Stomach (tissue), 9 donors: ENCODE data around the gene AMPD1. TPM values are rescaled to one million over a fixed set of nuclear protein-coding genes. Genes with fewer than 3 reads are reported as not detected.

Experiments
- DNase-seq, 2 donors: peaks; one replicate each; pipeline versions ENCODE4 v3.0.0 to v3.0.0-alpha.2; 2013 to 2019
- H3K27ac ChIP-seq, 5 donors: fragments of 200-600 bp in 4 of 5; sonication (generic) in 4 of 5; one replicate each; pipeline ENCODE4 v1.5.1; 2013 to 2019; ENCODE audit warnings: mild to moderate bottlenecking in 1 of 5, moderate library complexity in 1 of 5
- H3K27me3 ChIP-seq, 3 donors: fragments of 200-600 bp; sonication (generic); one replicate each; pipeline ENCODE4 v1.5.1; 2017 to 2019; ENCODE audit warnings: mixed run types in 1 of 3
- H3K36me3 ChIP-seq, 4 donors: fragments of 200-600 bp; sonication (generic); 1 replicate in 3 of 4; 2 replicates in 1 of 4; pipeline ENCODE4 v1.5.1; 2016 to 2019
- H3K4me1 ChIP-seq, 4 donors: fragments of 200-600 bp; sonication (generic); one replicate each; pipeline ENCODE4 v1.5.1; 2016 to 2019
- H3K4me3 ChIP-seq, 4 donors: fragments of 200-600 bp; sonication (generic) in 3 of 4; one replicate each; pipeline ENCODE4 v1.5.1; 2016 to 2019; ENCODE audit warnings: mild to moderate bottlenecking in 1 of 4
- H3K9me3 ChIP-seq, 4 donors: fragments of 200-600 bp; sonication (generic); one replicate each; pipeline ENCODE4 v1.5.1; 2016 to 2019
- CTCF ChIP-seq, 7 experiments: fragments of 450-650 bp in 4 of 7; fragments of 200-600 bp in 3 of 7; sonication (generic) in 3 of 7; IDR thresholded peaks; one replicate each; pipeline ENCODE4 v1.5.1; 2016 to 2019; ENCODE audit warnings: antibody characterized with exemption in 7 of 7, control low read depth in 2 of 7, mild to moderate bottlenecking in 1 of 7
- EP300 ChIP-seq: sonication (generic); formaldehyde crosslinking; IDR thresholded peaks from one replicate; pipeline ENCODE4 v1.6.1; 2017; ENCODE audit warnings: antibody characterized with exemption
- POLR2A ChIP-seq, 4 donors: fragments of 450-650 bp; IDR thresholded peaks; one replicate each; pipeline ENCODE4 v1.6.1; 2016; ENCODE audit warnings: antibody characterized with exemption in 4 of 4, control low read depth in 2 of 4, mild to moderate bottlenecking in 1 of 4, moderate library complexity in 1 of 4
- POLR2AphosphoS5 ChIP-seq, 3 donors: sonication (generic); formaldehyde crosslinking; IDR thresholded peaks; one replicate each; pipeline ENCODE4 v1.6.1; 2016; ENCODE audit warnings: antibody characterized with exemption in 3 of 3
- WGBS, 5 donors: extraction: QIAGEN DNeasy Blood & Tissue Kit in 3 of 5; methylation state at CpG; one replicate each; pipeline versions ENCODE4 v1.1.5 to v1.1.7; 2013 to 2018; 5-methylcytosine and 5-hydroxymethylcytosine counted together
- intact Hi-C: fragments of 100-400 bp; cut with DNase I; formaldehyde crosslinking; loops from one replicate; pipeline ENCODE4 v1.15.1; 2023; ENCODE audit warnings: low total_unique reads
- polyA plus RNA-seq, 3 donors: library from polyadenylated mRNA; stranded (reverse); fragments of 200-250 nt; gene quantifications; one replicate each; pipeline ENCODE4 v1.2.3, GENCODE V29; 2013
- total RNA-seq, 5 donors: library from RNA; depleted of rRNA; stranded (reverse); fragments of >200 nt; gene quantifications; one replicate each; pipeline versions ENCODE4 v1.1.0 to v1.2.3, GENCODE V29; 2014 to 2016
- donor health status: healthy with polysubstance abuse.
- donor health status: Bipolar disorder and iron deficiency.
- donor health status: healthy.

The AMPD1 gene
- total and polyA plus RNA-seq, 8 donors: 0.62 TPM; not detected in 7

- Histone ChIP-seq H3K36me3 (peaks cover 7 to 28% (median 22%) of the 10 kb centered on the region in 4 donors), H3K9me3 (no peaks in the 10 kb centered on the region), H3K27ac (no peak overlapping the region), H3K27me3 (no peaks in the 10 kb centered on the region), H3K4me1 (no peaks in the 10 kb centered on the region), H3K4me3 (no peak overlapping the region)
- TF ChIP-seq EP300: no peak
- TF ChIP-seq CTCF (IDR thresholded peaks at IDR 0.05): no peak
- TF ChIP-seq POLR2AphosphoS5 (IDR thresholded peaks at IDR 0.05): no peak
- no peak for TF ChIP-seq POLR2A (IDR thresholded peaks at IDR 0.05)
- whole genome bisulfite sequencing, 5 donors: 50 to 64% (median 59%) methylated on average over 2 of the region's 2 CpGs
- DNase-seq: no peak
- intact Hi-C loops: no loop called here
Measured at GRCh38 chr1:114701931-114702330, 6.6 kb upstream of the AMPD1 start.

DNA sequence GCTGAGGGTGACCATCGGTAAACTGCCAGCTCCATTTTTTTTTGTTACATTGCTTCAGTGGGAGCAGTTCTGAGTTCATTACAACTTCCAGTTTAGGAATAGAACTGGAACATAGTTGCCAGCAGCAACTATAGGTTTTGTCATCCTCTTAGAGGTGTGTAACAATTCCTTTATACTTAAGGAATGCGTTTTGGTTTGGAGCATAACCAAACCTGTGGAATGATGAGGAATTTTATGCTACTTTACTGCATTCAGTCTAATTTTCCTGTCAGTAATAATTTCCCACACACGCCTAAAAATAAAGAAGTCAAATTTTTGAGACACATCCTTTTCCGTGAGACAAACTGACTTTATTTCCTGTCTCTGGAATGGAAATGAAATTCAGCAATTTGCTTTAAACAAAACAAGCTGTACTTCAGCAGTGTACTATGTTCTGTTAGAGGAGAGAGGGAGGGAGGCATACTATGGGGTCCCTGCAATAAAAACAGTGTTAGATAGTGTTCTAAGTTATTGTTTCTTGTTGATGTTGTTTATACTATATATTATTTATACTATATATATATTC, 4.8 kb upstream of the AMPD1 start:
- Histone ChIP-seq H3K27me3 (no peaks in the 10 kb centered on the region), H3K4me3 (no peak overlapping the region), H3K27ac (no peak overlapping the region), H3K36me3 (peaks cover 0 to 10% (median 4%) of the 10 kb centered on the region in 4 donors), H3K9me3 (no peaks in the 10 kb centered on the region), H3K4me1 (no peaks in the 10 kb centered on the region)
- TF ChIP-seq POLR2A (IDR thresholded peaks at IDR 0.05) (no peak), CTCF (IDR thresholded peaks at IDR 0.05) (no peak), EP300 (no peak), POLR2AphosphoS5 (IDR thresholded peaks at IDR 0.05) (no peak)
- WGBS, 5 donors: 57 to 63% (median 61%) methylated on average over 4 of the region's 4 CpGs
- intact Hi-C loops: no loop called here
- DNase-seq: no peak

- H3K9me3 ChIP-seq: no peaks in the 10 kb centered on the region
- no peak overlapping the region for H3K4me3 ChIP-seq
- intact Hi-C loops: no loop called here
- H3K36me3 ChIP-seq: no peaks in the 10 kb centered on the region
- H3K27ac ChIP-seq: no peak overlapping the region
- no peak for TF ChIP-seq POLR2AphosphoS5 (IDR thresholded peaks at IDR 0.05)
- TF ChIP-seq EP300: no peak
- no peak for TF ChIP-seq CTCF (IDR thresholded peaks at IDR 0.05)
- H3K4me1 ChIP-seq: no peaks in the 10 kb centered on the region
- peaks cover 0 to 3% (median 0%) of the 10 kb centered on the region in 3 donors for H3K27me3 ChIP-seq
- DNase-seq: no peak
Measured at GRCh38 chr1:114696810-114697209, 1.5 kb upstream of the AMPD1 start.

GRCh38 chr1:114694540-114695310, 621 bp downstream of the AMPD1 start:
- Histone ChIP-seq H3K9me3 (no peaks in the 10 kb centered on the region), H3K27ac (no peak overlapping the region), H3K36me3 (no peaks in the 10 kb centered on the region), H3K27me3 (peaks cover 0 to 3% (median 0%) of the 10 kb centered on the region in 3 donors), H3K4me1 (no peaks in the 10 kb centered on the region), H3K4me3 (no peak overlapping the region)
- TF ChIP-seq POLR2A (IDR thresholded peaks at IDR 0.05): no peak
- TF ChIP-seq EP300: no peak
- TF ChIP-seq POLR2AphosphoS5 (IDR thresholded peaks at IDR 0.05): no peak
- no peak for TF ChIP-seq CTCF (IDR thresholded peaks at IDR 0.05)
- 79 to 86% (median 84%) methylated on average over 9 of the region's 9 CpGs for WGBS, 5 donors
- intact Hi-C loops: no loop called here
- DNase-seq: no peak
